Fibroblast of skin of back (primary cell): ENCODE measurements around the gene BMP7.

Experiments used
- DNase-seq: peaks from one replicate; pipeline ENCODE4 v3.0.0-alpha.2; 2013

BMP7 gene

DNA sequence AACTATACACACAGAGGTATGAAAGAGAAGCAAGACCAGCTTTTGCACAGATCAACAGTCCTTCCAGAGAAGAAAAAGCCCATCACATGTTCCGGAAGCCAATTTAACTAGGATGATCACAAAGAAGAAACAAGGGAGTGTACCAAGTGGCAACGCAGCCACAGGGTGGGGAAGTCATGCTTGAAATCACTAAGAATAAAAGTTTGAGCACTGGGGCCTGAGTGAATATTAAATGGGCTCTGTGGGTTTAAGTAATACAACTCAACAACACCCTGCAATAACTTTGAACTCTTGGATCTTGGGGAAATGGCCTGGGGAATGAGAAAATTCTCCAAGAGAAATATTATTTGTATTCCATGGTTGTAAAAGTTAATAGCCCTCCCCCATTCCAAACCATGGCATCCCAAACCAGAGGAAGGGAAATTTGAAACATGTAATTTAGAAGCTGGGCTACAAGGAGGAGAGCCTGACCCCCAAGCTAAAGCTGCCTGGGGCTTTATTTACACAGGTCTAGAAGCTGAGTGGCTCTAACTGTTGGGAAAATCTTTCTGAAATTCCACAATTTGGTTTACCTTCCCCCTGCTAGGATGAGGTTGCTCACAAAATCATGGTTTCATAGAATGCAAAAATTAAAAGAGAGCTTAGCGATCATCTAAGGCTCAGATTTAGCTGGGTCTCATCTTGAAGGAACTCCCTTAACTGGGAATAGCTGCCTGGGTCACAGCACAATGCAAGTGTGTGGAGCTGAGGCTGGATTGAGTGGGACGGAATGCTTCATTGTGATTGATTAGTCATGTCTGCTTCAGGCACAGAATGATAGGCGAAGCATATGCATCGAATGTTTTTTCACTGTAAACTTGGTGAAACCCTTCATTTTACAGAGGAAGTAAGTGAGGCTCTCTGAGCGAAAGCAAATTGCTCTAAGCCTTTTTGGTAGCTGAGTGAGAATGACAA is 143.6 kb downstream of the BMP7 start:
- no peak for DNase-seq

DNA sequence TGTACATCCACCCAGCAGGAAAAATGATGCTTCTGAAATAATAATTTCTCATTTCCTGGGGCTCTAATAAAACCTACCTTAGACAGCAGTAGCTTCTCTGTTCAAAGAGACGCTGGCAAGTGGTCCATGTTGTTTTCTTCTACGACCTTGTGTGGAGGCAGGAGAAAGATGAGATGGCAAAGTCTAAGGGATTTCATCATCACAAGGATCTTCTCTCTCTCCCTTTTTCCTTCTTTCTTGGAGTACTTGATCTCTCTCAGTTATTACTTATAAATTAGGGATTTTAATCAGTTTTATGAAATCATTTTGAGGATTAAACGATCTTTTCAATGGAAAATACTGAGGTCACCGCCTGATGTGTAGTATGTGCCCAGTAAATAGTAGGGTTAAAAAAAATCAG is 147.5 kb downstream of the BMP7 start:
- DNase-seq, result no peak
